GM23338 (cell line): ENCODE measurements around the gene EVC.

Source experiments
- EZH2 ChIP-seq: fragments of 200-600 bp; sonication (generic); IDR thresholded peaks from one replicate; pipeline ENCODE4 v1.8.0; 2017; ENCODE audit warnings: antibody characterized with exemption, mild to moderate bottlenecking, low read depth; ENCODE audit not compliant: unreplicated experiment
- EZH2phosphoT487 ChIP-seq: fragments of 200-600 bp; sonication (generic); IDR thresholded peaks from one replicate; pipeline ENCODE4 v1.8.1; 2018; ENCODE audit warnings: antibody characterized with exemption; ENCODE audit not compliant: unreplicated experiment
- JUNB ChIP-seq: IDR thresholded peaks from one replicate; pipeline ENCODE4 v1.6.1; 2016; ENCODE audit warnings: antibody characterized with exemption; ENCODE audit not compliant: unreplicated experiment
- NANOG ChIP-seq: IDR thresholded peaks from 2 replicates; pipeline ENCODE4 v1.6.1; 2016; ENCODE audit warnings: antibody characterized with exemption, borderline replicate concordance
- POLR2AphosphoS5 ChIP-seq: IDR thresholded peaks from 2 replicates; pipeline ENCODE4 v1.6.1; 2016; ENCODE audit warnings: antibody characterized with exemption, low read depth
- REST ChIP-seq: IDR thresholded peaks from one replicate; pipeline ENCODE4 v1.6.1; 2018; ENCODE audit warnings: antibody characterized with exemption; ENCODE audit not compliant: unreplicated experiment
- STAT1 ChIP-seq: IDR thresholded peaks from one replicate; pipeline ENCODE4 v1.6.1; 2016; ENCODE audit warnings: antibody characterized with exemption; ENCODE audit not compliant: unreplicated experiment
- ZNF114 ChIP-seq: fragments of 250-450 bp; sonication (Bioruptor Pico); IDR thresholded peaks from 2 replicates; pipeline ENCODE4 v1.5.0; 2020; ENCODE audit warnings: mild to moderate bottlenecking, moderate library complexity
- ZNF331 ChIP-seq: fragments of 250-450 bp; sonication (Bioruptor Pico); IDR thresholded peaks from 2 replicates; pipeline ENCODE4 v1.5.0; 2020; ENCODE audit warnings: low read depth, mild to moderate bottlenecking, moderate library complexity
- TF ChIP-seq, protein P1 (sequence below), 2 experiments: fragments of 200-600 bp in 1 of 2; sonication (generic) in 1 of 2; conservative IDR thresholded peaks; 2 replicates each; pipeline versions ENCODE4 v1.5.1 to v1.6.1; 2016 to 2017; ENCODE audit warnings: antibody characterized with exemption in 2 of 2, low read depth in 2 of 2, mild to moderate bottlenecking in 2 of 2, moderate library complexity in 1 of 2
- TF ChIP-seq, protein P2 (sequence below): IDR thresholded peaks from 2 replicates; pipeline ENCODE4 v1.6.1; 2016; ENCODE audit warnings: antibody characterized with exemption
- TF ChIP-seq, protein P3 (sequence below): fragments of 250-450 bp; sonication (Bioruptor Pico); IDR thresholded peaks from 2 replicates; pipeline ENCODE4 v1.5.0; 2020; ENCODE audit warnings: mild to moderate bottlenecking, moderate library complexity

- TF ChIP-seq EZH2phosphoT487 (no peak), POLR2AphosphoS5 (no peak), EZH2 (no peak), NANOG (no peak), JUNB (no peak), REST (no peak), ZNF331 (no peak), ZNF114 (no peak), STAT1 (no peak)
- TF ChIP-seq, protein P1, sequence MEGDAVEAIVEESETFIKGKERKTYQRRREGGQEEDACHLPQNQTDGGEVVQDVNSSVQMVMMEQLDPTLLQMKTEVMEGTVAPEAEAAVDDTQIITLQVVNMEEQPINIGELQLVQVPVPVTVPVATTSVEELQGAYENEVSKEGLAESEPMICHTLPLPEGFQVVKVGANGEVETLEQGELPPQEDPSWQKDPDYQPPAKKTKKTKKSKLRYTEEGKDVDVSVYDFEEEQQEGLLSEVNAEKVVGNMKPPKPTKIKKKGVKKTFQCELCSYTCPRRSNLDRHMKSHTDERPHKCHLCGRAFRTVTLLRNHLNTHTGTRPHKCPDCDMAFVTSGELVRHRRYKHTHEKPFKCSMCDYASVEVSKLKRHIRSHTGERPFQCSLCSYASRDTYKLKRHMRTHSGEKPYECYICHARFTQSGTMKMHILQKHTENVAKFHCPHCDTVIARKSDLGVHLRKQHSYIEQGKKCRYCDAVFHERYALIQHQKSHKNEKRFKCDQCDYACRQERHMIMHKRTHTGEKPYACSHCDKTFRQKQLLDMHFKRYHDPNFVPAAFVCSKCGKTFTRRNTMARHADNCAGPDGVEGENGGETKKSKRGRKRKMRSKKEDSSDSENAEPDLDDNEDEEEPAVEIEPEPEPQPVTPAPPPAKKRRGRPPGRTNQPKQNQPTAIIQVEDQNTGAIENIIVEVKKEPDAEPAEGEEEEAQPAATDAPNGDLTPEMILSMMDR (conservative IDR thresholded peaks at IDR 0.05; ENCODE audit: low read depth in 2 of 2), result no peak
- TF ChIP-seq, protein P2, sequence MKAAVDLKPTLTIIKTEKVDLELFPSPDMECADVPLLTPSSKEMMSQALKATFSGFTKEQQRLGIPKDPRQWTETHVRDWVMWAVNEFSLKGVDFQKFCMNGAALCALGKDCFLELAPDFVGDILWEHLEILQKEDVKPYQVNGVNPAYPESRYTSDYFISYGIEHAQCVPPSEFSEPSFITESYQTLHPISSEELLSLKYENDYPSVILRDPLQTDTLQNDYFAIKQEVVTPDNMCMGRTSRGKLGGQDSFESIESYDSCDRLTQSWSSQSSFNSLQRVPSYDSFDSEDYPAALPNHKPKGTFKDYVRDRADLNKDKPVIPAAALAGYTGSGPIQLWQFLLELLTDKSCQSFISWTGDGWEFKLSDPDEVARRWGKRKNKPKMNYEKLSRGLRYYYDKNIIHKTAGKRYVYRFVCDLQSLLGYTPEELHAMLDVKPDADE, result no peak
- TF ChIP-seq, protein P3, sequence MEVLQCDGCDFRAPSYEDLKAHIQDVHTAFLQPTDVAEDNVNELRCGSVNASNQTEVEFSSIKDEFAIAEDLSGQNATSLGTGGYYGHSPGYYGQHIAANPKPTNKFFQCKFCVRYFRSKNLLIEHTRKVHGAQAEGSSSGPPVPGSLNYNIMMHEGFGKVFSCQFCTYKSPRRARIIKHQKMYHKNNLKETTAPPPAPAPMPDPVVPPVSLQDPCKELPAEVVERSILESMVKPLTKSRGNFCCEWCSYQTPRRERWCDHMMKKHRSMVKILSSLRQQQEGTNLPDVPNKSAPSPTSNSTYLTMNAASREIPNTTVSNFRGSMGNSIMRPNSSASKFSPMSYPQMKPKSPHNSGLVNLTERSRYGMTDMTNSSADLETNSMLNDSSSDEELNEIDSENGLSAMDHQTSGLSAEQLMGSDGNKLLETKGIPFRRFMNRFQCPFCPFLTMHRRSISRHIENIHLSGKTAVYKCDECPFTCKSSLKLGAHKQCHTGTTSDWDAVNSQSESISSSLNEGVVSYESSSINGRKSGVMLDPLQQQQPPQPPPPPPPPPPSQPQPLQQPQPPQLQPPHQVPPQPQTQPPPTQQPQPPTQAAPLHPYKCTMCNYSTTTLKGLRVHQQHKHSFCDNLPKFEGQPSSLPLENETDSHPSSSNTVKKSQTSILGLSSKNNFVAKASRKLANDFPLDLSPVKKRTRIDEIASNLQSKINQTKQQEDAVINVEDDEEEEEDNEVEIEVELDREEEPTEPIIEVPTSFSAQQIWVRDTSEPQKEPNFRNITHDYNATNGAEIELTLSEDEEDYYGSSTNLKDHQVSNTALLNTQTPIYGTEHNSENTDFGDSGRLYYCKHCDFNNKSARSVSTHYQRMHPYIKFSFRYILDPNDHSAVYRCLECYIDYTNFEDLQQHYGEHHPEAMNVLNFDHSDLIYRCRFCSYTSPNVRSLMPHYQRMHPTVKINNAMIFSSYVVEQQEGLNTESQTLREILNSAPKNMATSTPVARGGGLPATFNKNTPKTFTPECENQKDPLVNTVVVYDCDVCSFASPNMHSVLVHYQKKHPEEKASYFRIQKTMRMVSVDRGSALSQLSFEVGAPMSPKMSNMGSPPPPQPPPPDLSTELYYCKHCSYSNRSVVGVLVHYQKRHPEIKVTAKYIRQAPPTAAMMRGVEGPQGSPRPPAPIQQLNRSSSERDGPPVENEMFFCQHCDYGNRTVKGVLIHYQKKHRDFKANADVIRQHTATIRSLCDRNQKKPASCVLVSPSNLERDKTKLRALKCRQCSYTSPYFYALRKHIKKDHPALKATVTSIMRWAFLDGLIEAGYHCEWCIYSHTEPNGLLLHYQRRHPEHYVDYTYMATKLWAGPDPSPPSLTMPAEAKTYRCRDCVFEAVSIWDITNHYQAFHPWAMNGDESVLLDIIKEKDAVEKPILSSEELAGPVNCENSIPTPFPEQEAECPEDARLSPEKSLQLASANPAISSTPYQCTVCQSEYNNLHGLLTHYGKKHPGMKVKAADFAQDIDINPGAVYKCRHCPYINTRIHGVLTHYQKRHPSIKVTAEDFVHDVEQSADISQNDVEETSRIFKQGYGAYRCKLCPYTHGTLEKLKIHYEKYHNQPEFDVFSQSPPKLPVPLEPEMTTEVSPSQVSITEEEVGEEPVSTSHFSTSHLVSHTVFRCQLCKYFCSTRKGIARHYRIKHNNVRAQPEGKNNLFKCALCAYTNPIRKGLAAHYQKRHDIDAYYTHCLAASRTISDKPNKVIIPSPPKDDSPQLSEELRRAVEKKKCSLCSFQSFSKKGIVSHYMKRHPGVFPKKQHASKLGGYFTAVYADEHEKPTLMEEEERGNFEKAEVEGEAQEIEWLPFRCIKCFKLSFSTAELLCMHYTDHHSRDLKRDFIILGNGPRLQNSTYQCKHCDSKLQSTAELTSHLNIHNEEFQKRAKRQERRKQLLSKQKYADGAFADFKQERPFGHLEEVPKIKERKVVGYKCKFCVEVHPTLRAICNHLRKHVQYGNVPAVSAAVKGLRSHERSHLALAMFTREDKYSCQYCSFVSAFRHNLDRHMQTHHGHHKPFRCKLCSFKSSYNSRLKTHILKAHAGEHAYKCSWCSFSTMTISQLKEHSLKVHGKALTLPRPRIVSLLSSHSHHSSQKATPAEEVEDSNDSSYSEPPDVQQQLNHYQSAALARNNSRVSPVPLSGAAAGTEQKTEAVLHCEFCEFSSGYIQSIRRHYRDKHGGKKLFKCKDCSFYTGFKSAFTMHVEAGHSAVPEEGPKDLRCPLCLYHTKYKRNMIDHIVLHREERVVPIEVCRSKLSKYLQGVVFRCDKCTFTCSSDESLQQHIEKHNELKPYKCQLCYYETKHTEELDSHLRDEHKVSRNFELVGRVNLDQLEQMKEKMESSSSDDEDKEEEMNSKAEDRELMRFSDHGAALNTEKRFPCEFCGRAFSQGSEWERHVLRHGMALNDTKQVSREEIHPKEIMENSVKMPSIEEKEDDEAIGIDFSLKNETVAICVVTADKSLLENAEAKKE, result no peak
Observed at GRCh38 chr4:5757954-5758353, 47.0 kb downstream of the EVC start.
